GM21529 (cell line): Measurements from ENCODE around the gene HECTD4.
"Not testable (repeated sequence)": the region's sequence is repeated elsewhere in the genome, so short reads cannot be mapped to it uniquely, and the experiment has no call there.

Source experiments
- ATAC-seq: cut with Tn5 transposase; IDR thresholded peaks from one replicate; pipeline ENCODE4 v1.9.1; 2021; ENCODE audit not compliant: unreplicated experiment

The HECTD4 gene

GRCh38 chr12:112125250-112125999 is 256.8 kb downstream of the HECTD4 start, which contains the start of gene TRAFD1:
TRAFD1 (plus strand) TSS chr12:112125560; CDS start chr12:112130523, 4,963 bp downstream.
- ATAC-seq = peak; percentile 95

GRCh38 chr12:112124918-112125249 is 257.3 kb downstream of the HECTD4 start:
- ATAC-seq = no peak

- no peak for ATAC-seq
Measured at GRCh38 chr12:112122823-112123690, 259.2 kb downstream of the HECTD4 start.

- ATAC-seq = no peak
Measured at GRCh38 chr12:112121780-112122565, 260.3 kb downstream of the HECTD4 start.

GRCh38 chr12:112117685-112118084 is 264.5 kb downstream of the HECTD4 start:
- no peak for ATAC-seq

- no peak for ATAC-seq
Measured at GRCh38 chr12:112116232-112117060, 265.8 kb downstream of the HECTD4 start.

GRCh38 chr12:112115259-112116045 is 266.8 kb downstream of the HECTD4 start:
- ATAC-seq = no peak

- ATAC-seq = no peak
Measured at GRCh38 chr12:112112409-112113133, 269.7 kb downstream of the HECTD4 start.

GRCh38 chr12:112111931-112112330 is 270.3 kb downstream of the HECTD4 start:
- no peak for ATAC-seq

GRCh38 chr12:112110787-112111662 is 271.2 kb downstream of the HECTD4 start:
- ATAC-seq = not testable (repeated sequence)
